AG10803 (cell line): ENCODE data around the gene HTRA1.

ENCODE experiments used
- DNase-seq: peaks from one replicate; pipeline ENCODE4 v3.0.0; 2010; ENCODE audit warnings: low read depth
- H3K4me3 ChIP-seq: 2 replicates; pipeline ENCODE4 v1.5.1; 2011; ENCODE audit warnings: mild to moderate bottlenecking, low read length, control low read depth
- TF ChIP-seq, protein P1 (sequence below): conservative IDR thresholded peaks from 2 replicates; pipeline ENCODE4 v1.5.1; 2011; ENCODE audit warnings: mild to moderate bottlenecking, low read length, control low read depth, inconsistent platforms

The HTRA1 gene

DNA sequence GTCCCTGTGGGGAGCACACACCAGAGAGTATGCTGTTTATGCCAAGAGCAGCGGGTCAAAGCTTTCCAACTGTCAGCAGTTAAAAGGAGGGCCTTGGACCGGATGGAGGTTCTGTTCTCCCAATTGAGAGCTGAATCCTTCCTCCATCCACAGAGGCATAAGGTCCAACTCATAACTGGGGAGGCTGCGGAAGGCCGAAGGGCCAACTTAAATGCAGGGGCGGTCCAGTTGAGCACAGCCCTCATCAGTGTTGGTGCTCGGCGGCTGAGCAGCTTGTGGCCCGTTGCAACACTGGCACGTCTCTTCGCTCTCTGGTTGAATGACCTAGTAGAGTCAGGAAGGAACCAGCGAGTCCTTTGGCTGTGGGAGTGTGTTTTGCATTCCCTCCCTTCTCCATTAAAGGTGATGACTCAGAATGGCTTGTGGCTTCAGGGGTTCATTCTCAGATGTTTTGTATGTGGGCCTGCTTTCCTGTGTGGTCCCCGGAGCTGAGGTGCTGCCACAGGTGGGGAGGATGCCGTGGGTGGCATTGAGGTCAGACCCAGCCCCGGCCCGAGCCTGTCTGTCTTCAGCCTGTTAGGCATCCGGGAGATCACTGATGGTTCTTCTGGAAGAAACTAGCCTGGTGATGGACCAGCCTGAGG, 54.4 kb downstream of the HTRA1 start:
- TF ChIP-seq, protein P1, sequence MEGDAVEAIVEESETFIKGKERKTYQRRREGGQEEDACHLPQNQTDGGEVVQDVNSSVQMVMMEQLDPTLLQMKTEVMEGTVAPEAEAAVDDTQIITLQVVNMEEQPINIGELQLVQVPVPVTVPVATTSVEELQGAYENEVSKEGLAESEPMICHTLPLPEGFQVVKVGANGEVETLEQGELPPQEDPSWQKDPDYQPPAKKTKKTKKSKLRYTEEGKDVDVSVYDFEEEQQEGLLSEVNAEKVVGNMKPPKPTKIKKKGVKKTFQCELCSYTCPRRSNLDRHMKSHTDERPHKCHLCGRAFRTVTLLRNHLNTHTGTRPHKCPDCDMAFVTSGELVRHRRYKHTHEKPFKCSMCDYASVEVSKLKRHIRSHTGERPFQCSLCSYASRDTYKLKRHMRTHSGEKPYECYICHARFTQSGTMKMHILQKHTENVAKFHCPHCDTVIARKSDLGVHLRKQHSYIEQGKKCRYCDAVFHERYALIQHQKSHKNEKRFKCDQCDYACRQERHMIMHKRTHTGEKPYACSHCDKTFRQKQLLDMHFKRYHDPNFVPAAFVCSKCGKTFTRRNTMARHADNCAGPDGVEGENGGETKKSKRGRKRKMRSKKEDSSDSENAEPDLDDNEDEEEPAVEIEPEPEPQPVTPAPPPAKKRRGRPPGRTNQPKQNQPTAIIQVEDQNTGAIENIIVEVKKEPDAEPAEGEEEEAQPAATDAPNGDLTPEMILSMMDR, result no peak
- no peak for DNase-seq

DNA sequence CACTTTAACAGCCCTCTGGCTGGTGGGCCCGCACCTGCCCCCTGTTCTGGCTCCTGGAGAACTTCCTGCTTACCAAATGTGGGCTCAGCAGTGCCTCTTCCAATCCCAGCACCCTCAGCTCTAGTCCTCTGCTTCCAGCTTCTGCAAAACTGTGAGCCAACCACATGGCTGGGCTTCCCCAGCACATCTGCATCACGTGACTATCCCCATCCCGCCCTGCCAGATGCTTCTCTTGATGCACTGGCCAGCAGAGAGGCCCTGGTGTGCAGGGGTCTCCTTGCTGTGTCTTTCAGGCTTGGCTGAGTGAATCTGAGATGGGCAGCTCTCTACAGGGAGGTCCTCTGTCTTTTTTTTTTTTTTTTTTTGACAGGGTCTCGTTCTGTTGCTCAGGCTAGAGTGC, 55.4 kb downstream of the HTRA1 start:
- DNase-seq, result no peak
- no peak overlapping the region for H3K4me3 ChIP-seq
- TF ChIP-seq, protein P1, result no peak

More for the DNA sequence above, 54.4 kb downstream of the HTRA1 start:
- no peak overlapping the region for H3K4me3 ChIP-seq

DNA sequence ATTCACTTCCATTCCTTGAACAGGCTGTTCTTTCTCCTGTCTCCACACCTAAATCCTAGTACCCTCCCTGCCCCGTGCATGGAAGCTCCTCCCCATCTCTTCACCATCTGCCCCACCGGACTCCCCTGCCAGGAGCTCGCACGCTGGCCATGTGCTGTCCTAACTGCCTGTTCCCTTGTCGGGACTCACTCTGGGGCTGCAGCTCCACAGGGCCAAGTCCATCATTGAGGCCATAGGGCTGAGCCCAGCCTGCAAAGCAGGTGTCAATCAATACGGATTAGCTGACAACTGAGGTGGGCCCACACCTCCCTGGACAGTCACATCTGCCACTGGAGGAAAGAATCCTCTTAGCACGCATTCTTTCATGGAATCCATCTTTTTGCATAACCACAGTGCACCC, 57.8 kb downstream of the HTRA1 start:
- DNase-seq, result no peak
- TF ChIP-seq, protein P1, result no peak
- H3K4me3 ChIP-seq, result no peak overlapping the region

DNA sequence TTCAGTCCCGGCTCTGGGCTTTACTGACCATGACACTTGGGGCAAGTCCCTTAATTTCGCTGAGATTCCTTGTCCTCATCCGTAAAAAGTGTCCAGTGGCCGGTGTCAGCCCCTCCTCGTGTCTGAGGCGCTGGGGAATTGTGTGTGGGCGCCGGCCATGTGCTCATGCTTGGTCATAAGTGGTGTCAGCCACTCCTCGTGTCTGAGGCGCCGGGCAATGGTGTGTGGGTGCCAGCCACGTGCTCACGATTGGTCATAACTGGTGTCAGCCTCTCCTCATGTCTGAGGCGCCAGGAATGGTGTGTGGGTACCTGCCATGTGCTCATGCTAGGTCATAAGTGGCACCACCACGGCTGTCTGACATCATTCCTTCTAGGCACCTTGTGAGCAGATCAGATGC, 58.5 kb downstream of the HTRA1 start:
- TF ChIP-seq, protein P1, result no peak
- DNase-seq, result no peak
- no peak overlapping the region for H3K4me3 ChIP-seq

DNA sequence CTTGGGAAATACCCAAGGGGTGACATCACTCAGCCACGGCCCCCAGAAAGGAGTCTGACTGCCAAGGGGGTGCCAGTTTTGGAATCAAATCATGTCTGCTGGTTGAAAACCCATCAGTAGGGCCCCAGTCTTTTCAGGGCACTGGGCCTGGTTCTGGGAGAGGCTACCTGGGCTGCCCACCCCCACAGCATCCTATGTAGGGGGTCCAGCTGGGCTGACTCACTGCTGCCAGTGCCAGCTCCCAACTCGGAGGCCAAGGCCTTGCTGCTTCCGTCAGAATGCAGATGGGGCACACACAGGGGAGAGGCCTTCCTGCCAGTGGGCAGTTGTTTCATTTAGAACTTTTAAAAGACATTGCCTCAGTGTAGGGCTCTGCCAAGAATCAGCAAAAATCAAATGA, 59.7 kb downstream of the HTRA1 start:
- H3K4me3 ChIP-seq, result no peak overlapping the region
- TF ChIP-seq, protein P1, result no peak
- DNase-seq, result no peak

DNA sequence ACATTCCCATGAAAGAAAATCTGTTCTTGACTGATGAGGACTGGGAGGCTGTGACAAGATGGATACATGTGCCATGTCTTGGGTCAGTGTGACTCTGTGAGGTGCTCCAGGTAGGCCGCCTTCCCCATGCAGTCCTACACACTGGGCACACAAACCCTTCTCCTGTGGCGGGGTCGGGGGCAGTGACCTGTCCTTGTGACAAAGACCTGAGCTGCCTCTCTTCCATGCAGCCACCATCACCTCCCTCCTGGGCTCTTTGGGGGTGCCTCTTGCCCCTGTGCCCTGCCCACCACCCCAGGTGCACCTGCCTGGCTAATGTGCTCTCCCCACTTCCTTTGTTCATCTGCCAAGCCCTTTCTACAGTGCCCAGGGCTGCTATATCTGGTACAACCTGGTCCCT, 63.5 kb downstream of the HTRA1 start:
- no peak for DNase-seq
- H3K4me3 ChIP-seq, result no peak overlapping the region
- TF ChIP-seq, protein P1, result no peak

DNA sequence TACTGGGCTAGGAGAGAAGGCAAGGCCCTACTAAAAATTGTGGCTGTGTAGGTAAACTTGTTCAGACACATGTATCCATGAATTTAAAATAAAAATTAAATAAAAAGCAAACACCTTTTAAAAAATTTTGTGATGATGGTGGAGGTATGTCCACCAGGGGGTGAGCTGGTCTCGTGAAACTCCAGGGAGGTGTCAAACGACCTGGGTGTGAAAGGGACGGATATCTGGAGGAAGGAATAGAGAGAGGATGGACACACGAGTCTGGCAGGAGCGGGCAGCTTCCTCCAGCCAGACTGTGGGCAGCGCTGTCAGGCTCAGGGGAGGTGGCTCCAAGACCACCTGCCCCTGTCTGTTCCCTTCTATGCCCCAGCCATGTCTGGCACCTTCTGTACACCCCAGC, 64.4 kb downstream of the HTRA1 start:
- TF ChIP-seq, protein P1, result no peak
- no peak overlapping the region for H3K4me3 ChIP-seq
- DNase-seq, result no peak
